ENCODE data around the gene WDR82. TPM values are rescaled to one million over a fixed set of nuclear protein-coding genes. Genes with fewer than 3 reads are reported as not detected.

WDR82 gene
- total RNA-seq, 4 donors from 2014 or later = 66.4 to 76.4 (median 72.2) TPM

- DNase-seq = no peak
- Histone ChIP-seq H3K27ac (no peak overlapping the region), H3K4me3 (replicated peaks in 1 of 3) (no peak overlapping the region), H3K9me3 (no peaks in the 10 kb centered on the region), H3K27me3 (no peaks in the 10 kb centered on the region), H3K36me3 (peaks cover 16 to 17% of the 10 kb centered on the region in 2 donors), H3K4me1 (peaks cover 21 to 26% of the 10 kb centered on the region in 2 donors)
- TF ChIP-seq CTCF (IDR thresholded peaks at IDR 0.05) (no peak), POLR2A (IDR thresholded peaks at IDR 0.05) (no peak)
- intact Hi-C loops (cut with DNase I) = loop anchor here (5.0 to 10.0 kb wide), 4 partner anchors 43 to 170 kb away; partner anchors contain the start of gene WDR82
- WGBS, 2 donors = 84 to 92% methylated on average over 12 of the region's 15 CpGs
These were observed 43.7 kb downstream of the WDR82 start for GRCh38 chr3:52234516-52235447.

- no peak overlapping the region for H3K27ac ChIP-seq
- H3K4me3 ChIP-seq (replicated peaks in 1 of 3) = no peak overlapping the region
- no peaks in the 10 kb centered on the region for H3K9me3 ChIP-seq
- no peak for DNase-seq
- intact Hi-C loops (cut with DNase I) = loop anchor here (5.0 to 10.0 kb wide), 2 partner anchors 108 to 171 kb away; no protein-coding TSS in a partner anchor
- TF ChIP-seq POLR2A (IDR thresholded peaks at IDR 0.05) (no peak), CTCF (IDR thresholded peaks at IDR 0.05) (no peak)
- H3K27me3 ChIP-seq = no peaks in the 10 kb centered on the region
- H3K4me1 ChIP-seq = peaks cover 20 to 23% of the 10 kb centered on the region in 2 donors
- WGBS, 2 donors = 82 to 90% methylated on average over 3 of the region's 3 CpGs
- H3K36me3 ChIP-seq = peaks cover 23 to 25% of the 10 kb centered on the region in 2 donors
These were observed 44.5 kb downstream of the WDR82 start for GRCh38 chr3:52233968-52234367.

- Histone ChIP-seq H3K4me3 (replicated peaks in 1 of 3) (no peak overlapping the region), H3K27ac (no peak overlapping the region), H3K36me3 (peaks cover 31 to 33% of the 10 kb centered on the region in 2 donors), H3K9me3 (no peaks in the 10 kb centered on the region), H3K4me1 (peaks cover 16 to 20% of the 10 kb centered on the region in 2 donors), H3K27me3 (no peaks in the 10 kb centered on the region)
- no peak for TF ChIP-seq POLR2A (IDR thresholded peaks at IDR 0.05)
- TF ChIP-seq CTCF (IDR thresholded peaks at IDR 0.05) = no peak
- intact Hi-C loops (cut with DNase I) = loop anchor here (5.0 to 10.0 kb wide), 2 partner anchors 109 to 172 kb away; no protein-coding TSS in a partner anchor
- DNase-seq = no peak
- 97 to 100% methylated on average over 5 of the region's 5 CpGs for WGBS, 2 donors
These were observed 45.3 kb downstream of the WDR82 start for GRCh38 chr3:52233108-52233591.

- H3K4me1 ChIP-seq = peaks cover 10 to 14% of the 10 kb centered on the region in 2 donors
- intact Hi-C loops (cut with DNase I) = loop anchor here (5.0 to 10.0 kb wide), 2 partner anchors 110 to 172 kb away; no protein-coding TSS in a partner anchor
- no peaks in the 10 kb centered on the region for H3K9me3 ChIP-seq
- H3K27ac ChIP-seq = no peak overlapping the region
- DNase-seq = no peak
- H3K4me3 ChIP-seq (replicated peaks in 1 of 3) = no peak overlapping the region
- H3K27me3 ChIP-seq = no peaks in the 10 kb centered on the region
- TF ChIP-seq CTCF (IDR thresholded peaks at IDR 0.05) (no peak), POLR2A (IDR thresholded peaks at IDR 0.05) (no peak)
- 94% methylated on average over 26 of the region's 28 CpGs for WGBS, 2 donors
- peaks cover 31 to 33% of the 10 kb centered on the region in 2 donors for H3K36me3 ChIP-seq
These were observed 46.0 kb downstream of the WDR82 start for GRCh38 chr3:52232279-52233107.
